GM12878 (cell line): ENCODE measurements around the gene RND1. TPM values are rescaled to one million over a fixed set of nuclear protein-coding genes. Genes with fewer than 3 reads are reported as not detected.

Source experiments
- CHD1 ChIP-seq: IDR thresholded peaks from 2 replicates; pipeline ENCODE4 v1.6.1; 2012; ENCODE audit warnings: low read depth, low read length, improper control_type of control experiment
- EP300 ChIP-seq, 2 experiments: fragments of 150-350 bp in 1 of 2; IDR thresholded peaks; 2 replicates each; pipeline ENCODE4 v1.6.1; 2011 to 2012; ENCODE audit warnings: low read depth in 2 of 2, low read length in 2 of 2, borderline replicate concordance in 1 of 2, improper control_type of control experiment in 1 of 2, inconsistent platforms in 1 of 2; ENCODE audit not compliant: control insufficient read depth in 1 of 2
- ESRRA ChIP-seq: IDR thresholded peaks from 2 replicates; pipeline ENCODE4 v1.6.1; 2012; ENCODE audit warnings: mild to moderate bottlenecking, low read length, improper control_type of control experiment
- GATAD2B ChIP-seq: fragments of 450-650 bp; conservative IDR thresholded peaks from 2 replicates; pipeline ENCODE4 v1.6.1; 2017; ENCODE audit warnings: low read depth, mild to moderate bottlenecking, moderate library complexity
- HCFC1 ChIP-seq: fragments of 150-350 bp; IDR thresholded peaks from 2 replicates; pipeline ENCODE4 v1.6.1; 2014; ENCODE audit warnings: low read length
- HDAC6 ChIP-seq: fragments of 200-600 bp; sonication (generic); IDR thresholded peaks from one replicate; pipeline ENCODE4 v1.8.0; 2017; ENCODE audit warnings: antibody characterized with exemption; ENCODE audit not compliant: unreplicated experiment
- IKZF2 ChIP-seq, 2 experiments: fragments of 450-650 bp; IDR thresholded peaks; 2 replicates each; pipeline ENCODE4 v1.6.1; 2017; ENCODE audit warnings: mild to moderate bottlenecking in 2 of 2, moderate library complexity in 2 of 2
- IRF4 ChIP-seq: IDR thresholded peaks from 2 replicates; pipeline ENCODE4 v1.6.1; 2011; ENCODE audit warnings: low read depth, low read length
- IRF5 ChIP-seq: fragments of 450-650 bp; IDR thresholded peaks from 2 replicates; pipeline ENCODE4 v1.6.1; 2017; ENCODE audit warnings: borderline replicate concordance
- MEF2B ChIP-seq: fragments of 450-650 bp; IDR thresholded peaks from 2 replicates; pipeline ENCODE4 v1.6.1; 2018; ENCODE audit warnings: mild to moderate bottlenecking, moderate library complexity; ENCODE audit not compliant: partially characterized antibody, poor library complexity, severe bottlenecking
- MLLT1 ChIP-seq: fragments of 450-650 bp; IDR thresholded peaks from 2 replicates; pipeline ENCODE4 v1.6.1; 2016; ENCODE audit warnings: mild to moderate bottlenecking
- NBN ChIP-seq: fragments of 450-650 bp; IDR thresholded peaks from 2 replicates; pipeline ENCODE4 v1.6.1; 2016
- NR2C2 ChIP-seq: IDR thresholded peaks from 2 replicates; pipeline ENCODE4 v1.6.1; 2011; ENCODE audit warnings: borderline replicate concordance, low read depth; ENCODE audit not compliant: control insufficient read depth, insufficient read length
- POLR2AphosphoS2 ChIP-seq: IDR thresholded peaks from 2 replicates; pipeline ENCODE4 v1.6.1; 2011; ENCODE audit warnings: low read depth, mild to moderate bottlenecking, low read length, improper control_type of control experiment, moderate library complexity
- POU2F2 ChIP-seq: IDR thresholded peaks from 3 replicates; pipeline ENCODE4 v1.6.1; 2011; ENCODE audit warnings: low read depth, mild to moderate bottlenecking, low read length, borderline replicate concordance
- PRDM15 ChIP-seq: fragments of 450-650 bp; formaldehyde crosslinking; IDR thresholded peaks from 2 replicates; pipeline ENCODE4 v1.4.0; 2020; ENCODE audit warnings: mild to moderate bottlenecking, moderate library complexity
- RUNX3 ChIP-seq: IDR thresholded peaks from 2 replicates; pipeline ENCODE4 v1.6.1; 2012; ENCODE audit warnings: low read length, inconsistent platforms
- SPI1 ChIP-seq: IDR thresholded peaks from 2 replicates; pipeline ENCODE4 v1.6.1; 2011; ENCODE audit warnings: low read depth, mild to moderate bottlenecking, low read length, moderate library complexity, borderline replicate concordance; ENCODE audit not compliant: insufficient read depth
- ZBTB11 ChIP-seq: fragments of 450-650 bp; formaldehyde crosslinking; IDR thresholded peaks from 2 replicates; pipeline ENCODE4 v1.5.0; 2022; ENCODE audit warnings: mild to moderate bottlenecking, missing genetic modification characterization
- polyA plus RNA-seq, 11 experiments: library from polyadenylated mRNA; depleted of rRNA in 4 of 11; unstranded in 6 of 11; stranded (reverse) in 5 of 11; fragments of >200 nt; fragmentation: Nextera tagmentation in 4 of 11; fragmentation: Illumina TruSeq in 1 of 11; extraction: Ambion mirVana in 4 of 11; extraction: Trizol in 1 of 11; gene quantifications; 1 replicate in 1 of 11; 2 replicates in 10 of 11; pipeline versions ENCODE4 v1.2.1 to v1.2.3, GENCODE V29; 2011 to 2016; ENCODE audit warnings: inconsistent platforms in 2 of 11, missing spikeins in 2 of 11, low read depth in 1 of 11
- total RNA-seq, 4 experiments: library from RNA; depleted of rRNA in 3 of 4; stranded (reverse); fragments of >200 nt in 3 of 4; fragmentation: Illumina TruSeq in 1 of 4; extraction: Trizol in 1 of 4; gene quantifications; 2 replicates each; pipeline versions ENCODE4 v1.2.1 to v1.2.3, GENCODE V29; 2013 to 2021

Gene RND1
- total and polyA plus RNA-seq, 10 of the 15 experiments (the other 5 are each of a cell fraction or from before 2014, with no cell fraction given), result 0.24 to 5.1 (median 1.5) TPM

- TF ChIP-seq MLLT1 (no peak), CHD1 (no peak), GATAD2B (no peak), IRF5 (no peak), IKZF2 (IDR thresholded peaks at IDR 0.05) (no peak), POU2F2 (peak; percentile 94), MEF2B (no peak), ZBTB11 (CRISPR knock-in tag) (peak; percentile 45), NBN (no peak; the same call in 1 of the 2 replicates), SPI1 (no peak; the same call in 1 of the 2 replicates), NR2C2 (no peak), HDAC6 (peak; percentile 64), HCFC1 (no peak), IRF4 (no peak), ESRRA (no peak), RUNX3 (no peak), POLR2AphosphoS2 (peak; percentile 95), EP300 (IDR thresholded peaks at IDR 0.05; ENCODE audit: borderline replicate concordance in 1 of 2, control insufficient read depth in 1 of 2, low read depth in 2 of 2, low read length in 2 of 2) (no peak), PRDM15 (CRISPR knock-in tag) (no peak)
Measured at GRCh38 chr12:48865281-48866051, at the start of gene RND1 (continued).
